SK-N-SH (cell line): ENCODE results near the gene TMEM26.

Source experiments
- EP300 ChIP-seq, 2 experiments: IDR thresholded peaks; 2 replicates each; pipeline versions ENCODE4 v1.4.0 to v1.6.1; 2012; ENCODE audit warnings: borderline replicate concordance in 1 of 2, low read depth in 1 of 2, low read length in 1 of 2
- FOXJ3 ChIP-seq: sonication (generic); formaldehyde crosslinking; IDR thresholded peaks from 2 replicates; pipeline ENCODE4 v1.5.1; 2020; ENCODE audit warnings: mild to moderate bottlenecking, missing genetic modification reagents
- GABPA ChIP-seq: IDR thresholded peaks from 2 replicates; pipeline ENCODE4 v1.4.0; 2012; ENCODE audit warnings: low read depth, mild to moderate bottlenecking
- TF ChIP-seq, protein P1 (sequence below): fragments of 200-600 bp; sonication (generic); IDR thresholded peaks from 2 replicates; pipeline ENCODE4 v1.6.1; 2017; ENCODE audit warnings: antibody characterized with exemption, mild to moderate bottlenecking, moderate library complexity
- TF ChIP-seq, protein P2 (sequence below): fragments of 150-350 bp; IDR thresholded peaks from 2 replicates; pipeline ENCODE4 v1.6.1; 2017; ENCODE audit warnings: antibody characterized with exemption, low read length, low read depth, borderline replicate concordance
- TF ChIP-seq, protein P3 (sequence below): IDR thresholded peaks from 2 replicates; pipeline ENCODE4 v1.6.1; 2012; ENCODE audit warnings: mild to moderate bottlenecking, low read depth, low read length, moderate library complexity

DNA sequence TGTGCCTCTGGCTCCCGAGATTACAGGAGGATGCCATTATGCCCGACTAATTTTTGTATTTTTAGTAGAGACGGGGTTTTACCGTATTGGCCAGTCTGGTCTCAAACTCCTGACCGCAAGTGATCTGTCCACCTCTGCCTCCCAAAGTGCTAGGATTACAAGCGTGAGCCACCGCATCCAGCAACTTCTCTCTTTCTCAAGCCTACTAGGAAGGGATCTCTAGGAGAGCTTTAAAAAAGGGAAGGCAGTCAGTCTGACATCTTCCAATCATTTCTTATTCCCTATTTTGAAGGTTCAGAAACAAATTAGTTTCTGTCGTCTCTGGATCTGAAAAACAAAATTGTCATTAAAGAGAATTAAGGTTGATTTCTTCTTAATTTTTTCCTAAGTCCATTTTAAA, 2.5 kb upstream of the TMEM26 start:
- TF ChIP-seq EP300 (IDR thresholded peaks at IDR 0.05; ENCODE audit: borderline replicate concordance in 1 of 2, low read depth in 1 of 2, low read length in 1 of 2) (no peak), FOXJ3 (CRISPR knock-in tag) (no peak), GABPA (no peak)
- TF ChIP-seq, protein P1, sequence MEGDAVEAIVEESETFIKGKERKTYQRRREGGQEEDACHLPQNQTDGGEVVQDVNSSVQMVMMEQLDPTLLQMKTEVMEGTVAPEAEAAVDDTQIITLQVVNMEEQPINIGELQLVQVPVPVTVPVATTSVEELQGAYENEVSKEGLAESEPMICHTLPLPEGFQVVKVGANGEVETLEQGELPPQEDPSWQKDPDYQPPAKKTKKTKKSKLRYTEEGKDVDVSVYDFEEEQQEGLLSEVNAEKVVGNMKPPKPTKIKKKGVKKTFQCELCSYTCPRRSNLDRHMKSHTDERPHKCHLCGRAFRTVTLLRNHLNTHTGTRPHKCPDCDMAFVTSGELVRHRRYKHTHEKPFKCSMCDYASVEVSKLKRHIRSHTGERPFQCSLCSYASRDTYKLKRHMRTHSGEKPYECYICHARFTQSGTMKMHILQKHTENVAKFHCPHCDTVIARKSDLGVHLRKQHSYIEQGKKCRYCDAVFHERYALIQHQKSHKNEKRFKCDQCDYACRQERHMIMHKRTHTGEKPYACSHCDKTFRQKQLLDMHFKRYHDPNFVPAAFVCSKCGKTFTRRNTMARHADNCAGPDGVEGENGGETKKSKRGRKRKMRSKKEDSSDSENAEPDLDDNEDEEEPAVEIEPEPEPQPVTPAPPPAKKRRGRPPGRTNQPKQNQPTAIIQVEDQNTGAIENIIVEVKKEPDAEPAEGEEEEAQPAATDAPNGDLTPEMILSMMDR = no peak
- TF ChIP-seq, protein P2, sequence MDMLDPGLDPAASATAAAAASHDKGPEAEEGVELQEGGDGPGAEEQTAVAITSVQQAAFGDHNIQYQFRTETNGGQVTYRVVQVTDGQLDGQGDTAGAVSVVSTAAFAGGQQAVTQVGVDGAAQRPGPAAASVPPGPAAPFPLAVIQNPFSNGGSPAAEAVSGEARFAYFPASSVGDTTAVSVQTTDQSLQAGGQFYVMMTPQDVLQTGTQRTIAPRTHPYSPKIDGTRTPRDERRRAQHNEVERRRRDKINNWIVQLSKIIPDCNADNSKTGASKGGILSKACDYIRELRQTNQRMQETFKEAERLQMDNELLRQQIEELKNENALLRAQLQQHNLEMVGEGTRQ = no peak
- TF ChIP-seq, protein P3, sequence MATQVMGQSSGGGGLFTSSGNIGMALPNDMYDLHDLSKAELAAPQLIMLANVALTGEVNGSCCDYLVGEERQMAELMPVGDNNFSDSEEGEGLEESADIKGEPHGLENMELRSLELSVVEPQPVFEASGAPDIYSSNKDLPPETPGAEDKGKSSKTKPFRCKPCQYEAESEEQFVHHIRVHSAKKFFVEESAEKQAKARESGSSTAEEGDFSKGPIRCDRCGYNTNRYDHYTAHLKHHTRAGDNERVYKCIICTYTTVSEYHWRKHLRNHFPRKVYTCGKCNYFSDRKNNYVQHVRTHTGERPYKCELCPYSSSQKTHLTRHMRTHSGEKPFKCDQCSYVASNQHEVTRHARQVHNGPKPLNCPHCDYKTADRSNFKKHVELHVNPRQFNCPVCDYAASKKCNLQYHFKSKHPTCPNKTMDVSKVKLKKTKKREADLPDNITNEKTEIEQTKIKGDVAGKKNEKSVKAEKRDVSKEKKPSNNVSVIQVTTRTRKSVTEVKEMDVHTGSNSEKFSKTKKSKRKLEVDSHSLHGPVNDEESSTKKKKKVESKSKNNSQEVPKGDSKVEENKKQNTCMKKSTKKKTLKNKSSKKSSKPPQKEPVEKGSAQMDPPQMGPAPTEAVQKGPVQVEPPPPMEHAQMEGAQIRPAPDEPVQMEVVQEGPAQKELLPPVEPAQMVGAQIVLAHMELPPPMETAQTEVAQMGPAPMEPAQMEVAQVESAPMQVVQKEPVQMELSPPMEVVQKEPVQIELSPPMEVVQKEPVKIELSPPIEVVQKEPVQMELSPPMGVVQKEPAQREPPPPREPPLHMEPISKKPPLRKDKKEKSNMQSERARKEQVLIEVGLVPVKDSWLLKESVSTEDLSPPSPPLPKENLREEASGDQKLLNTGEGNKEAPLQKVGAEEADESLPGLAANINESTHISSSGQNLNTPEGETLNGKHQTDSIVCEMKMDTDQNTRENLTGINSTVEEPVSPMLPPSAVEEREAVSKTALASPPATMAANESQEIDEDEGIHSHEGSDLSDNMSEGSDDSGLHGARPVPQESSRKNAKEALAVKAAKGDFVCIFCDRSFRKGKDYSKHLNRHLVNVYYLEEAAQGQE = no peak
